K562 (cell line): ENCODE results near the gene ORC3. TPM values are rescaled to one million over a fixed set of nuclear protein-coding genes. Genes with fewer than 3 reads are reported as not detected.

Source experiments
- C11orf30 ChIP-seq: fragments of 450-650 bp; IDR thresholded peaks from 2 replicates; pipeline ENCODE4 v1.6.1; 2016; ENCODE audit warnings: low read depth, mild to moderate bottlenecking
- CC2D1A ChIP-seq: fragments of 450-650 bp; IDR thresholded peaks from 2 replicates; pipeline ENCODE4 v1.6.1; 2017; ENCODE audit warnings: mild to moderate bottlenecking
- EGR1 ChIP-seq: fragments of 450-650 bp; conservative IDR thresholded peaks from 2 replicates; pipeline ENCODE4 v1.6.1; 2017; ENCODE audit warnings: mild to moderate bottlenecking
- GABPB2 ChIP-seq: fragments of 250-450 bp; sonication (Bioruptor Pico); conservative IDR thresholded peaks from 2 replicates; pipeline ENCODE4 v1.5.1; 2021; ENCODE audit warnings: mild to moderate bottlenecking
- GTF2F1 ChIP-seq: IDR thresholded peaks from 2 replicates; pipeline ENCODE4 v1.6.1; 2011; ENCODE audit warnings: low read depth, low read length, improper control_type of control experiment
- HCFC1 ChIP-seq: IDR thresholded peaks from 2 replicates; pipeline ENCODE4 v1.6.1; 2012; ENCODE audit warnings: low read depth, low read length, improper control_type of control experiment
- HDAC1 ChIP-seq, 2 experiments: fragments of 450-650 bp; IDR thresholded peaks; 2 replicates each; pipeline ENCODE4 v1.6.1; 2016 to 2017; ENCODE audit warnings: inconsistent platforms in 1 of 2, mild to moderate bottlenecking in 1 of 2, moderate library complexity in 1 of 2
- LCOR ChIP-seq: sonication (generic); formaldehyde crosslinking; IDR thresholded peaks from 2 replicates; pipeline ENCODE4 v1.8.0; 2022; ENCODE audit warnings: mild to moderate bottlenecking, missing genetic modification reagents
- NRF1 ChIP-seq, 2 experiments: fragments of 450-650 bp; IDR thresholded peaks in 1 of 2; conservative IDR thresholded peaks in 1 of 2; 2 replicates each; pipeline ENCODE4 v1.6.1; 2014; ENCODE audit warnings: mild to moderate bottlenecking in 2 of 2
- PHF20 ChIP-seq: fragments of 450-650 bp; IDR thresholded peaks from 2 replicates; pipeline ENCODE4 v1.6.1; 2018; ENCODE audit not compliant: partially characterized antibody
- YY1 ChIP-seq, 3 experiments: IDR thresholded peaks; 2 replicates each; pipeline ENCODE4 v1.6.1; 2011; ENCODE audit warnings: low read length in 2 of 3, mild to moderate bottlenecking in 2 of 3, moderate library complexity in 2 of 3, borderline replicate concordance in 1 of 3, control low read depth in 1 of 3, low read depth in 1 of 3; ENCODE audit not compliant: insufficient read depth in 3 of 3, insufficient replicate concordance in 2 of 3, control insufficient read depth in 1 of 3, insufficient read length in 1 of 3; ENCODE audit errors: extremely low read depth in 1 of 3
- ZFP91 ChIP-seq: sonication (generic); formaldehyde crosslinking; IDR thresholded peaks from 2 replicates; pipeline ENCODE4 v1.8.0; 2022; ENCODE audit warnings: mild to moderate bottlenecking, missing genetic modification reagents
- ZNF830 ChIP-seq: fragments of 250-450 bp; sonication (Bioruptor Pico); IDR thresholded peaks from 2 replicates; pipeline ENCODE4 v1.5.0; 2021; ENCODE audit warnings: mild to moderate bottlenecking
- ZZZ3 ChIP-seq: fragments of 450-650 bp; IDR thresholded peaks from 2 replicates; pipeline ENCODE4 v1.6.1; 2016; ENCODE audit warnings: antibody characterized with exemption, mild to moderate bottlenecking, moderate library complexity
- polyA plus RNA-seq, 8 experiments: library from polyadenylated mRNA; depleted of rRNA in 4 of 8; stranded (reverse) in 5 of 8; unstranded in 3 of 8; fragments of >200 nt; fragmentation: Nextera tagmentation in 2 of 8; fragmentation: Illumina TruSeq in 1 of 8; extraction: Ambion mirVana in 2 of 8; extraction: Trizol in 1 of 8; gene quantifications; 2 replicates each; pipeline versions ENCODE4 v1.2.1 to v1.2.3, GENCODE V29; 2011 to 2014; ENCODE audit warnings: inconsistent platforms in 1 of 8, missing spikeins in 1 of 8
- total RNA-seq, 7 experiments: library from RNA; depleted of rRNA in 6 of 7; stranded (reverse); fragments of >200 nt in 6 of 7; fragmentation: Illumina TruSeq in 2 of 7; extraction: Trizol in 2 of 7; gene quantifications; 2 replicates each; pipeline versions ENCODE4 v1.2.1 to v1.2.3, GENCODE V29; 2011 to 2021; ENCODE audit warnings: low replicate concordance in 1 of 7
- TF ChIP-seq, protein P1 (sequence below): fragments of 250-450 bp; sonication (Bioruptor Pico); IDR thresholded peaks from 2 replicates; pipeline ENCODE4 v1.4.0; 2020
- TF ChIP-seq, protein P2 (sequence below): sonication (generic); formaldehyde crosslinking; IDR thresholded peaks from 2 replicates; pipeline ENCODE4 v1.8.1; 2022; ENCODE audit warnings: missing genetic modification reagents
- TF ChIP-seq, protein P3 (sequence below): sonication (generic); formaldehyde crosslinking; IDR thresholded peaks from 2 replicates; pipeline ENCODE4 v1.8.1; 2023; ENCODE audit warnings: mild to moderate bottlenecking, missing genetic modification reagents, moderate library complexity

Gene ORC3
- total and polyA plus RNA-seq, 9 of the 15 experiments (the other 6 are each of a cell fraction or from before 2014, with no cell fraction given) = 28.8 to 159 (median 74.8) TPM

DNA sequence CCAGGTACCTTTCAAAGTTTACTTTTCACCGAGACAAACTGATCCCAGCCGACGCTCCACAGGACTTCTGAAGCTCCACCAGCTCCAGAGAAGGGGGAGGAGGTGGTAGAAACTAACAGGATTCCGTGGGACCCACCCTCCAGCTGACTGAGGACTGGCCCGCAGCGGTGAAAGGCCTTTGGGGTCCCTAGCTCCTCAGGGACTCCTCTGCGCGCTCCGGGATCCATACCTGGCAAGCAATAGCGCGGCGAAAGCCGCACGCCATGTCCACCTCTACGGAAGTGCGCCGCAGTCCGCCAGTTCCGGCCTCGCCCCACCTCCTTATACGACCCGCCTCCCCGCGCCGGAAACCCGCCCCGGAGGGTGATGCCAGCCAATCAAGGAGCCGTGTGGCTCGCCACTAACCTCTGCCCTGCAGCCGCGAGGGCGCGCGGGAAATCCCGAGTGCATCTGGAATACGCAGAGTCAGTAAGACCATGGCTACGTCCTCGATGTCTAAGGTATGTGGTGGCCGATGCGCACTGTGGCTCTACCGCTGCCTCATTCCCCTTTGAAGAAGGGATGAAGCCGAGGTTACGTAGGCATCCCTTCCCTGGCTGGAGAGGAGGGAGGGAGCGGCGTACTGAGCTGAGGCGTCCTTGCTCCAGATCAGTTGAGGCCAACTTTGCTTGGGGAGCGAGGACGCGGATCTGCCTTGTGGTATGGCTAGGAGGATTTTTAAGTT lies at the start of gene ORC3, which contains the start of gene RARS2 (continued):
- TF ChIP-seq, protein P1, sequence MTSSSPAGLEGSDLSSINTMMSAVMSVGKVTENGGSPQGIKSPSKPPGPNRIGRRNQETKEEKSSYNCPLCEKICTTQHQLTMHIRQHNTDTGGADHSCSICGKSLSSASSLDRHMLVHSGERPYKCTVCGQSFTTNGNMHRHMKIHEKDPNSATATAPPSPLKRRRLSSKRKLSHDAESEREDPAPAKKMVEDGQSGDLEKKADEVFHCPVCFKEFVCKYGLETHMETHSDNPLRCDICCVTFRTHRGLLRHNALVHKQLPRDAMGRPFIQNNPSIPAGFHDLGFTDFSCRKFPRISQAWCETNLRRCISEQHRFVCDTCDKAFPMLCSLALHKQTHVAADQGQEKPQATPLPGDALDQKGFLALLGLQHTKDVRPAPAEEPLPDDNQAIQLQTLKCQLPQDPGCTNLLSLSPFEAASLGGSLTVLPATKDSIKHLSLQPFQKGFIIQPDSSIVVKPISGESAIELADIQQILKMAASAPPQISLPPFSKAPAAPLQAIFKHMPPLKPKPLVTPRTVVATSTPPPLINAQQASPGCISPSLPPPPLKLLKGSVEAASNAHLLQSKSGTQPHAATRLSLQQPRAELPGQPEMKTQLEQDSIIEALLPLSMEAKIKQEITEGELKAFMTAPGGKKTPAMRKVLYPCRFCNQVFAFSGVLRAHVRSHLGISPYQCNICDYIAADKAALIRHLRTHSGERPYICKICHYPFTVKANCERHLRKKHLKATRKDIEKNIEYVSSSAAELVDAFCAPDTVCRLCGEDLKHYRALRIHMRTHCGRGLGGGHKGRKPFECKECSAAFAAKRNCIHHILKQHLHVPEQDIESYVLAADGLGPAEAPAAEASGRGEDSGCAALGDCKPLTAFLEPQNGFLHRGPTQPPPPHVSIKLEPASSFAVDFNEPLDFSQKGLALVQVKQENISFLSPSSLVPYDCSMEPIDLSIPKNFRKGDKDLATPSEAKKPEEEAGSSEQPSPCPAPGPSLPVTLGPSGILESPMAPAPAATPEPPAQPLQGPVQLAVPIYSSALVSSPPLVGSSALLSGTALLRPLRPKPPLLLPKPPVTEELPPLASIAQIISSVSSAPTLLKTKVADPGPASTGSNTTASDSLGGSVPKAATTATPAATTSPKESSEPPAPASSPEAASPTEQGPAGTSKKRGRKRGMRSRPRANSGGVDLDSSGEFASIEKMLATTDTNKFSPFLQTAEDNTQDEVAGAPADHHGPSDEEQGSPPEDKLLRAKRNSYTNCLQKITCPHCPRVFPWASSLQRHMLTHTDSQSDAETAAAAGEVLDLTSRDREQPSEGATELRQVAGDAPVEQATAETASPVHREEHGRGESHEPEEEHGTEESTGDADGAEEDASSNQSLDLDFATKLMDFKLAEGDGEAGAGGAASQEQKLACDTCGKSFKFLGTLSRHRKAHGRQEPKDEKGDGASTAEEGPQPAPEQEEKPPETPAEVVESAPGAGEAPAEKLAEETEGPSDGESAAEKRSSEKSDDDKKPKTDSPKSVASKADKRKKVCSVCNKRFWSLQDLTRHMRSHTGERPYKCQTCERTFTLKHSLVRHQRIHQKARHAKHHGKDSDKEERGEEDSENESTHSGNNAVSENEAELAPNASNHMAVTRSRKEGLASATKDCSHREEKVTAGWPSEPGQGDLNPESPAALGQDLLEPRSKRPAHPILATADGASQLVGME (CRISPR knock-in tag) = no peak
- TF ChIP-seq HCFC1 (peak; percentile 70; the same call in 1 of the 2 replicates), PHF20 (peak; percentile 53), GABPB2 (CRISPR knock-in tag) (no peak), CC2D1A (no peak), LCOR (CRISPR knock-in tag) (0 out of 2 replicates have a peak, but pooled peaks have one; percentile 15), GTF2F1 (no peak), NRF1 (conservative IDR thresholded peaks at IDR 0.05 in 1 of 2, IDR thresholded peaks at IDR 0.05 in 1 of 2) (peak; percentile 77 to 82), ZZZ3 (no peak; the same call in 1 of the 2 replicates), ZFP91 (CRISPR knock-in tag) (0 out of 2 replicates have a peak, but pooled peaks have one; percentile 52), YY1 (IDR thresholded peaks at IDR 0.05; ENCODE audit: borderline replicate concordance in 1 of 3, control insufficient read depth in 1 of 3, extremely low read depth in 1 of 3, insufficient read depth in 3 of 3, insufficient read length in 1 of 3, insufficient replicate concordance in 2 of 3, low read depth in 1 of 3, low read length in 2 of 3) (peak in 2 of 3 experiments; percentile 76 to 89), ZNF830 (CRISPR knock-in tag) (no peak), C11orf30 (peak; percentile 91), HDAC1 (IDR thresholded peaks at IDR 0.05) (peak in 1 of 2 experiments; percentile 85; a peak in 2 of 4 replicates), EGR1 (no peak)
- TF ChIP-seq, protein P2, sequence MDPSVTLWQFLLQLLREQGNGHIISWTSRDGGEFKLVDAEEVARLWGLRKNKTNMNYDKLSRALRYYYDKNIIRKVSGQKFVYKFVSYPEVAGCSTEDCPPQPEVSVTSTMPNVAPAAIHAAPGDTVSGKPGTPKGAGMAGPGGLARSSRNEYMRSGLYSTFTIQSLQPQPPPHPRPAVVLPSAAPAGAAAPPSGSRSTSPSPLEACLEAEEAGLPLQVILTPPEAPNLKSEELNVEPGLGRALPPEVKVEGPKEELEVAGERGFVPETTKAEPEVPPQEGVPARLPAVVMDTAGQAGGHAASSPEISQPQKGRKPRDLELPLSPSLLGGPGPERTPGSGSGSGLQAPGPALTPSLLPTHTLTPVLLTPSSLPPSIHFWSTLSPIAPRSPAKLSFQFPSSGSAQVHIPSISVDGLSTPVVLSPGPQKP (CRISPR knock-in tag) = 0 out of 2 replicates have a peak, but pooled peaks have one; percentile 42
- TF ChIP-seq, protein P3, sequence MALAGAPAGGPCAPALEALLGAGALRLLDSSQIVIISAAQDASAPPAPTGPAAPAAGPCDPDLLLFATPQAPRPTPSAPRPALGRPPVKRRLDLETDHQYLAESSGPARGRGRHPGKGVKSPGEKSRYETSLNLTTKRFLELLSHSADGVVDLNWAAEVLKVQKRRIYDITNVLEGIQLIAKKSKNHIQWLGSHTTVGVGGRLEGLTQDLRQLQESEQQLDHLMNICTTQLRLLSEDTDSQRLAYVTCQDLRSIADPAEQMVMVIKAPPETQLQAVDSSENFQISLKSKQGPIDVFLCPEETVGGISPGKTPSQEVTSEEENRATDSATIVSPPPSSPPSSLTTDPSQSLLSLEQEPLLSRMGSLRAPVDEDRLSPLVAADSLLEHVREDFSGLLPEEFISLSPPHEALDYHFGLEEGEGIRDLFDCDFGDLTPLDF = peak; percentile 79; the same call in 1 of the 2 replicates
